A172 (cell line): ENCODE results near the gene COLQ. TPM values are rescaled to one million over a fixed set of nuclear protein-coding genes. Genes with fewer than 3 reads are reported as not detected.

Experiments
- DNase-seq: peaks from one replicate; pipeline ENCODE4 v3.0.0-alpha.2; 2015; ENCODE audit warnings: low spot score
- total RNA-seq: library from RNA; depleted of rRNA; stranded (reverse); fragments of >200 nt; shearing (Covaris generic); gene quantifications from 2 replicates; pipeline ENCODE4 v1.2.3, GENCODE V29; 2014

Gene COLQ
- total RNA-seq, 1 experiment from 2014 or later = not detected

DNA sequence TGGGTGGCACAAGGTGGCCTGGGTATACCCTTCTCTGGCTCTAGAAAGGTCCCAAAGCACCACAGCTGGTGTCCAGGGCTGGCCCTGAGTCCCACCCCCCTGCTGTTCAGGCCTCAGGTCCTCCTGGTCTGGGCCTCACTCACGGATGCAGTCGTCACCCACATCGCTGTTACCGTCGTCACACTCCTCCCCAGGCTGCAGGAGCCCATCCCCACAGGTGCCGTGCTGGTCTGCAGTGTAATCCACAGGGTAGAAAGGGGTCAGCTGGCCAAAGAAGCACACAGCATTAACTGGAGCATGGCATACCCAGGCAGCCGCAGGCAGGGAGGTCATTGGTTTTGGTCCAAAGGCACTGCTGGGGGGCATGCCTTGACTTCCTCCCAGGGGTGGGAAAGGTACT, 65.8 kb downstream of the COLQ start:
- DNase-seq = no peak

DNA sequence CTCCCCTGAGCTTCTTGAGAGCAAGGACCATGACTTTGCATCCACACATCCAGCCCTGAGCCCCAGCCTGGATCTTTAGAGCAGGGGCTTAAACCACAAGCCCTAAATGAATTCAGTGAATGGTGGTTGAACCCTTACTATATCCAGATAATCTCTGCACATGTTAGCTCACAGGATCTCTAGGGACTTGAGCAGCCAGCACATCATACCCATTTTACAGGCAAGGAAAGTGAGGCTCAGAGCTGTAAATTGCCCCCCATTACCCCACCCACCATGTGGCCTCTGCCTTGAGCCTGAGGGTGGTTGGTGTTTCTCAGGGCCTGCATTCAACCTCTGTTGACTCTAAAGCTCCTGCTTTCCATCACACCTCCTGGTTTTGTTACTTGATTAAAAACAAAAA, 66.5 kb downstream of the COLQ start:
- no peak for DNase-seq

DNA sequence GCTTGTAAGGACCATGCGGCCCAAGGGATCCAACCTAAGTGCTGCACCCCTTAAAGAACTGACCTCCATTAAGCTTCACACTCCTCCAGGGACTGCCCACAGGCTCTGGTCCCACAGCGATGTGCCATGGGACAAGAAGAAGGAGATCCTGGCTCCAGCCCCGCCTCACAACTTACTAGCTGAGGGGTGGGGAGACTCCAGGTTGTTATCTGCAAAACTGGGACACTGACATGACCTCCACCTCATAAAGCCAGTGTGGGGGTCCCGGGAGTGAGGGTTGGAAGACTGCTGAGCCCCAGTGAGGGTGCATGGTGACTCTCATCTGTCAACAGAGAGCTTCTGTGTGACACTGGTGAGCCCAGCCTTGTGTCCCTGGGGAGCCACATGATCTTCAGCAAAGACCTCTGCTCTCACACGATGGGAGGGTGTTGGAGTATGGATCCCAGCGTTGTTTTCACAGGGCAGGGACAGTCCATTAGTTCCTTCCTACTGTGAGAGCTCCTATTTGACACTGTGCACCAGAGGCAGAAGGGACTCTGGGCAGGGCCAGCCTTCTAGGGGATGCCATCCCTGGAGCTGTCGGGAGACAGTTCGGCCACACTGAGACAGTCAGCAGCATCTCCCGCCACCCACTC, 67.4 kb downstream of the COLQ start:
- no peak for DNase-seq

DNA sequence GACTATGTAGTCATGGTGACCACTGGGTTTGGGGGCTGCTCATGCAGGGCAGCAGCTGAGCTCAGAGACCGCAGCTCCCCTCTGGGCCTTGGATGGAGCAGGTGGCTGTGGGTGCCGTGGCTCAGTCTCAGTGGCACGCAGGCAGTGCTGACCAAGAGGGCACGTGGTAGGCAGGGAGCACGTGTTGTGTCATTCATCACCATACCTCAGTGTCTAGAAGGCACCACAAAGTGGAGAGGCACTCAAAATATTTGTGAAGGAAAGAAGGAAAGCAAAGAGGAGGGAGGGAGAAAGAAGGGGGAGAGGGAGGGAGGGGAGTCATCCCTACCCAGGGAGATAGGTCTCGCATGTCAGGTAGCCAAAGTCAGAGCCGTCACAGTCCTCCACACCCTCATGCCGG, 68.0 kb downstream of the COLQ start:
- DNase-seq = no peak

GRCh38 chr3:15452961-15453360, 68.5 kb downstream of the COLQ start:
- DNase-seq = no peak

DNA sequence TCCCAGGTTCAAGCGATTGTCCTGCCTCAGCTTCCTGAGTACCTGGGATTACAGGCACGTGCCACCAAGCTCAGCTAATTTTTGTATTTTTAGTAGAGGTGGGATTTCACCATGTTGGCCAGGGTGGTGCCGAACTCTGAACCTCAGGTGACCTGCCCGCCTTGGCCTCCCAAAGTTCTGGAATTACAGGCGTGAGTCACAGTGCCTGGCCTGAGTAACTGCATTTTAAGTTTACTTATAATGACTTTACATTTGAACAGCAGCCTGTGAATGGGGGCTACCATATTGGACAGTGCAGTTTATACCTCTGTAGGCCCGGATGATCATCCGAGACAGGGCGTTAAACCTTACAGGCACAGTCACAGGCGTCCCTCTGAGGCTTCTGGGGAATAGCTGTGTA, 69.3 kb downstream of the COLQ start:
- DNase-seq = no peak

DNA sequence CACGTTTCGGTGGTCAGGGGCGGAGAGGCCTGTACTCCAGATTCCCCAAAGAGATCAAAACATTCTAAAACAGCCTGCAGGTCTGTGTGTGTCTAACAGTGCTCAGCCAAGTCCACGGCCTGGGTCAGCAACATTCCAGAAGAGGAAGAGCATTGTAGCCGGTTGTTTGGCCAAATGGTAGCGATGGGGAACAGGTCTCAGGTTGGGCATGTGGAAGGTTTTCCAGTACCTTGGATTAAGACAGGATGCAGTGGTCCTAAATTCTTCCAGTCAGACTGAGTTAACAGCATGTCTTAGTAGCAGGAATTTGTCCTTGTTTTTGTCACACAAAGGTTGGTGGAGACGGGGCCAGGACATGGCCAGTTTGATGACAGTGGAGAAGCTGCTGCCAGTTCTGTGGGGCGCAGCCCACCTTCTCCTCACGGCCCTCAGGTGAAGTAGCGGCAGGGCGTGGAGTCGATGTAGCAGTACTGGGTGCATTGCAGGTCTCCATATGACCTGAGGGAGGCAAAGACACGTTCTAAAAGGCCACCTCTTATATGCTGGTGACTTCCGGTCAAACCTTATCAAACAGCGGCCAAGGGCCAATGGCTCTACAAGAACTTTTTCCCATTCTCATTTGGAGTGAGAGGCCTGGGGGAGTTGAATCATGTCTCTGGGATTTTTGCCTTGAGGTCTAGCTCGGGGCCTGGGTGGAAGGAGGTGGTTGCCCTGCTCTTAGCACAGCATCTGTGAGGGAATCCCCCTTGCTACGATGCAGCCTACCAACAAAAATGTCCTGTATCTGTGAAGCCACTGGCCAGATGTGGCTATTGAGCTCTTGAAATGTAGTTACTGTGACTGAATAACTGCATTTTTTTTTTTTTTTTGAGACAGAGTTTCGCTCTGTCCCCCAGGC, 70.0 kb downstream of the COLQ start:
- no peak for DNase-seq

- no peak for DNase-seq
Measured at GRCh38 chr3:15450438-15451215, 70.9 kb downstream of the COLQ start.

DNA sequence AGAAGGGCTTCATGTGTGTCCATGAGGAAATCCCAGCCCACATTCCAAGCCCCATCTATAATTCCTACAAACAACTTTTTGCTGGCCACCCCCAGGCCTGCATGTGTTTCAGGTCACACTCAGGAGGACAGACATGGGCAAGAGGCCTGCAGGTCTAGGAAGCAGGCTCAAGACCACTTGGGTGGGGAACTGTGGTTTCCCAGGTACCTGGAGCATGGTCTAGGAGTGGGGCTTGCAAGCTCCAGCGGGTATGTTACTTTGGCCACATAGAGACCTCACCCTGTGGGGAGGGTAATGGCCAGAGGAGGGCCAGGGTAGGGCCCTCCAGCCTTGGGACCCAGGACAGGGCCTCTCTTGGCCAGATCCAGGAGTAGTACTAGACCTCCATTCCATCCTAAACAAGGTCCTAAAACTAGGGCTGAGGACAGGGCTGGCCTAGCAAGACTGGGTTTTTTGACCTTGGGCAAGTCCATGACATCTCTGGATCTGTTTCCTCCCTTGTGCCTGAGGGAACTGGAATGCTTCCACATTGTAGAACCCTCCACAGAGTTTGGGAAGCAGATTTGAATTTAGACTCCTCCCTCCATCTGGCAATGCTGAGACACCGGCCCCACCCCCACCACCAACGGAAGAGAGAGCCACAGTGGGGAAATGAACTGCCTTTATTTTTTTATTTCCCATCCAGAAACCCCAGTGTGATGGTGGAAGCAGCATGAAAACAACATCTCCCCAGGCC, 71.8 kb downstream of the COLQ start:
- no peak for DNase-seq

GRCh38 chr3:15443826-15444524, 77.5 kb downstream of the COLQ start:
- peak; percentile 22 for DNase-seq

DNA sequence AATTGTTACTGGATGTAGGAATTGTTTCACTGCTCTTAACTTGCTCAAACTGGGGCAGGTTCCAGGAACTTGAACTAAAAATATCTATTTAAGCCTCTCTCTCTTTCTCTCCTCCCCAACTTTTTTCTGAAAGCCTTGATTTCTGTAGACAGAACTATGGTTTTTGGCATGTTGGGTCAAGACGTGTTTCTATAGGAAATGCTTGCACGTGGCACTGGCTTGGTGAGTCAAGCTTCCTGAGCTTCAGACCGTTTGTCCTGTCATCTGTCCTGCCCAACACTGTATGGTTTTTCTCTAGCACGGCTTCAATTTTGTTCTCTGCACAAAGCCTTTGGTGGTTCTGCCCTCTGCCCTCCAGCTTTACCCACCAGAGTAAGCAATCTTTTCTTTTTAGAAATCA, 80.6 kb downstream of the COLQ start:
- DNase-seq = no peak

DNA sequence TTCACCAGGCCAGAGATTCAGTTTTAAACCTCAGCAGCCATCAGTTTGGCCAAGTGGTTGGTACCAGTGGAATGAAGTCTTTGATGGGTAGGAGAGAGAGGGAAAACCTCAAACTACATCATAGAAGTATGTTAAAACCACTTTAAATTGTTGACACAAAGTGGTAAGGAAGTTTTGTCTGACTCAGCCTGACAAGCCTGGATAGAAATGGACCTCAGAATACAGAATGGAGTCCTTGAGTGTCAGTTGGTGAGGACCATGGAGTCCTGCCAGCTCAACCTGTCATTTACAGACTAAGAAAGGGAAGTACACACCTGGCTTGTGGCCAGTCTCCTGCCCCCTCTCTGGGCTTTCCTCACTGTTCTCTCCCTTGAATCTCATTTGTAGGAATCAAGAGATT, 82.0 kb downstream of the COLQ start:
- DNase-seq = no peak

DNA sequence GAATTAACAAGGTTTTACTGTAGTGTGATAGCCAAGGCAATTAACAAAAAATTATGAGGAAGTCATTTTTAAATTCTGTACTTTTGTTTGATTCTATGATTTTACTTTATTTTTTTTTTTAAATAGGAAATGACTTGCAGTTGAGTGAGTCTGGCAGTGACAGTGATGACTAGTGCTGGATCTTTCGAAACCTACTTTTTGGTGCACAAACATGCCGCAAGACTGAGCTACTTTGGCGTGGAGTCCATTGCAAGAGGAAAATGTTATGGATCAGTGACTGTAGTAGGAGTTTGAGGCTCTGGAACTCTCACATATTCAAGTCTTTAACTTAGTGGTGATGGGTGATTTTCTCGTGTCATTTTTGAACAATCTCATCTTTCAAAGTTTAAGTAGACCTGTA, 82.5 kb downstream of the COLQ start:
- no peak for DNase-seq

- DNase-seq = no peak
Measured at GRCh38 chr3:15436246-15436645, 85.3 kb downstream of the COLQ start.

- no peak for DNase-seq
Measured at GRCh38 chr3:15434756-15435155, 86.8 kb downstream of the COLQ start.

DNA sequence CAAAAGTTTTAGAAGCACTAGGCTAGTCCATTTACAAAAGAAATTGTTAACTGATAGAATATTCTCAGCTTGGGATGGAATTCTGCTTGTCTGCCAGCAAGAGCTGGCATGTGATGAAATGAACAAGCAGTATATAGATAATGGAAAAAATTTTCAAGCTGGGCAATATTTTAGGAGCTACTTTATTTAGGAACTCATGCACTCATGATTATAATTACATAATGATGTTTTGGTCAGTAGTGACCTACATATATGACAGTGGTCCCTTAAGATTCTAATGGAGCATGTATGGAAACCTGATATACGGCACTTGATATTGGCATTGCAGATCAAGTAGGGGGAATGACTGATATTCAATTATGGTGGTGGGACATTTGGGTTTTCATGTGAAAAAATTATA, 88.0 kb downstream of the COLQ start:
- DNase-seq = no peak

- no peak for DNase-seq
Measured at GRCh38 chr3:15431256-15431837, 90.2 kb downstream of the COLQ start.

- DNase-seq = no peak
Measured at GRCh38 chr3:15430624-15431023, 90.9 kb downstream of the COLQ start.

- no peak for DNase-seq
Measured at GRCh38 chr3:15429080-15429479, 92.4 kb downstream of the COLQ start.

DNA sequence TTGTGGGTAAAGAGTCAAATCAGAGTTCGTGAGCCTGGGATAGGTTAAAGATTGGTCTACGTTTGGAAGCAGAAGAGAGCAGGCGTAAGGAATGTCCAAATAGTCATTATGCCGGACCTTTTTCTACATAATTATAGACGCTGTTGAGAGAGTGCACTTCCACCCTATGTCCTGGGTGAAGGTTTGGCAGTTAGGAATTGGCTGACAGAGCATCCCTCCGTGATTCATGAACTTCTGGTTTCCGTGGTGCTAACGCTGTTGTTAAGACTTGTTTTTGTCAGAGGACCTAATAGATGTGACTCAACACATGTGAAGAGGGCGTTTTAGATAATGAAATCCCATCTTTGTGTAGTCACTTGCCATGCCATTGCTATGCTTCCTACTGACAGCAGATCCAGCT, 93.0 kb downstream of the COLQ start:
- peak; percentile 46 for DNase-seq

- no peak for DNase-seq
Measured at GRCh38 chr3:15427981-15428380, 93.5 kb downstream of the COLQ start.
